Testis (tissue), 3 donors: ENCODE data around the gene MAGI1. TPM values are rescaled to one million over a fixed set of nuclear protein-coding genes. Genes with fewer than 3 reads are reported as not detected.

Source experiments
- DNase-seq: peaks from one replicate; pipeline ENCODE4 v3.0.0-alpha.2; 2019
- H3K27ac ChIP-seq, 2 donors: fragments of 200-600 bp; sonication (generic); one replicate each; pipeline ENCODE4 v1.5.1; 2019
- H3K27me3 ChIP-seq: fragments of 200-600 bp; sonication (generic); one replicate; pipeline ENCODE4 v1.5.1; 2019
- H3K36me3 ChIP-seq: fragments of 200-600 bp; sonication (generic); one replicate; pipeline ENCODE4 v1.5.1; 2017; ENCODE audit warnings: low read depth; ENCODE audit errors: missing control alignments
- H3K4me1 ChIP-seq: fragments of 200-600 bp; sonication (generic); one replicate; pipeline ENCODE4 v1.5.1; 2019
- H3K4me3 ChIP-seq, 2 donors: fragments of 200-600 bp; sonication (generic); one replicate each; pipeline ENCODE4 v1.5.1; 2017 to 2019
- H3K9me3 ChIP-seq: fragments of 200-600 bp; sonication (generic); one replicate; pipeline ENCODE4 v1.5.1; 2017
- CTCF ChIP-seq, 3 experiments: fragments of 450-650 bp in 2 of 3; fragments of 200-600 bp in 1 of 3; sonication (generic) in 1 of 3; IDR thresholded peaks; one replicate each; pipeline ENCODE4 v1.5.1; 2016 to 2019; ENCODE audit warnings: antibody characterized with exemption in 3 of 3, mild to moderate bottlenecking in 2 of 3, moderate library complexity in 1 of 3
- POLR2A ChIP-seq: fragments of 450-650 bp; IDR thresholded peaks from one replicate; pipeline ENCODE4 v1.6.1; 2017; ENCODE audit warnings: antibody characterized with exemption, mild to moderate bottlenecking, moderate library complexity
- WGBS, 2 donors: methylation state at CpG; one replicate each; pipeline ENCODE4 v1.1.5; 2018; 5-methylcytosine and 5-hydroxymethylcytosine counted together
- intact Hi-C: fragments of 100-400 bp; cut with DNase I; formaldehyde crosslinking; loops from one replicate; pipeline ENCODE4 v1.15.1; 2023; ENCODE audit warnings: low total_unique reads
- polyA plus RNA-seq: library from polyadenylated mRNA; stranded (reverse); fragments of 350-450 nt; fragmentation: Illumina TruSeq; extraction: RNeasy Lipid Tissue Mini Kit (QIAGEN cat#74804); gene quantifications from one replicate; pipeline ENCODE4 v1.2.3, GENCODE V29; 2014; ENCODE audit warnings: low read depth, low replicate concordance; ENCODE audit not compliant: insufficient read depth
- total RNA-seq, 2 donors: library from RNA; depleted of rRNA; stranded (reverse); fragments of >200 nt; gene quantifications; one replicate each; pipeline ENCODE4 v1.2.3, GENCODE V29; 2016

The MAGI1 gene
- total and polyA plus RNA-seq, 3 donors from 2014 or later, result 55.4 to 60.4 (median 56.1) TPM

- Histone ChIP-seq H3K9me3 (no peaks in the 10 kb centered on the region), H3K36me3 (no peaks in the 10 kb centered on the region), H3K4me1 (peaks cover 4% of the 10 kb centered on the region), H3K27me3 (no peaks in the 10 kb centered on the region), H3K4me3 (no peak overlapping the region), H3K27ac (no peak overlapping the region)
- intact Hi-C loops, result no loop called here
- no peak for DNase-seq
- WGBS, 2 donors, result 91 to 93% methylated on average over 4 of the region's 4 CpGs
- TF ChIP-seq POLR2A (no peak), CTCF (IDR thresholded peaks at IDR 0.05) (no peak)
These were observed 557.6 kb downstream of the MAGI1 start for GRCh38 chr3:65481085-65481484.

- Histone ChIP-seq H3K4me3 (no peak overlapping the region), H3K9me3 (no peaks in the 10 kb centered on the region), H3K27ac (no peak overlapping the region), H3K4me1 (peaks cover 4% of the 10 kb centered on the region), H3K27me3 (no peaks in the 10 kb centered on the region), H3K36me3 (no peaks in the 10 kb centered on the region)
- TF ChIP-seq POLR2A (no peak), CTCF (IDR thresholded peaks at IDR 0.05) (no peak)
- intact Hi-C loops, result no loop called here
- no peak for DNase-seq
- 75 to 91% methylated on average over 3 of the region's 3 CpGs for WGBS, 2 donors
These were observed 558.7 kb downstream of the MAGI1 start for GRCh38 chr3:65479990-65480389.

- no peak for DNase-seq
- no peak overlapping the region for H3K4me3 ChIP-seq
- TF ChIP-seq POLR2A (no peak), CTCF (IDR thresholded peaks at IDR 0.05) (no peak)
These were observed 559.9 kb downstream of the MAGI1 start for GRCh38 chr3:65478551-65479500.

GRCh38 chr3:65473736-65474135 lies 565.0 kb downstream of the MAGI1 start:
- Histone ChIP-seq H3K27me3 (no peaks in the 10 kb centered on the region), H3K9me3 (no peaks in the 10 kb centered on the region), H3K4me3 (no peak overlapping the region), H3K36me3 (no peaks in the 10 kb centered on the region), H3K4me1 (no peaks in the 10 kb centered on the region), H3K27ac (no peak overlapping the region)
- intact Hi-C loops, result no loop called here
- DNase-seq, result no peak
- 87% methylated on average over 3 of the region's 3 CpGs for WGBS, 2 donors
- no peak for TF ChIP-seq CTCF (IDR thresholded peaks at IDR 0.05)

More at GRCh38 chr3:65478551-65479500, 559.9 kb downstream of the MAGI1 start:
- intact Hi-C loops, result no loop called here
- Histone ChIP-seq H3K27me3 (no peaks in the 10 kb centered on the region), H3K27ac (no peak overlapping the region), H3K9me3 (no peaks in the 10 kb centered on the region), H3K36me3 (no peaks in the 10 kb centered on the region), H3K4me1 (peaks cover 4% of the 10 kb centered on the region)
- WGBS, 2 donors, result 88 to 92% methylated on average over 13 of the region's 13 CpGs
